ENCODE results near the gene AOPEP.

DNA sequence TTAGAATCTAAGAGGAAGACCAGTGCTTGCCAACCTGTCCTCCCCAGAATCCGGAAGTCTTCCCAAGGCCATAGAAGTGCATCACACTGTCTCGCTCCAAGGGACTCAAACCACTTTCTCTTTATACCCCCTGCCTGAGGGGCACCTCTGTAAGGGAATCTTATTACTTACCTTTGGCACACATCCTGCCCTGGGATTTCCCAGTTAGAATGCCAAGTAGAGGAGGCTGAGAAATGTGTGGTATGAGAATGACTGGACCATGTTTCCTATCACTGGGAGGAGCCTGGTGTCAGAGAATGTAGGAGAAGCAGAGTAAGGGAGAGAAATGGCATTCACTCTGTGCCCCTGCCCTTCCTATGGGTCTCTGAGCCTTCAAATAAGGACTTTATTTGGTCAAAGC, 85.8 kb downstream of the AOPEP start:
- TF ChIP-seq, protein P1, sequence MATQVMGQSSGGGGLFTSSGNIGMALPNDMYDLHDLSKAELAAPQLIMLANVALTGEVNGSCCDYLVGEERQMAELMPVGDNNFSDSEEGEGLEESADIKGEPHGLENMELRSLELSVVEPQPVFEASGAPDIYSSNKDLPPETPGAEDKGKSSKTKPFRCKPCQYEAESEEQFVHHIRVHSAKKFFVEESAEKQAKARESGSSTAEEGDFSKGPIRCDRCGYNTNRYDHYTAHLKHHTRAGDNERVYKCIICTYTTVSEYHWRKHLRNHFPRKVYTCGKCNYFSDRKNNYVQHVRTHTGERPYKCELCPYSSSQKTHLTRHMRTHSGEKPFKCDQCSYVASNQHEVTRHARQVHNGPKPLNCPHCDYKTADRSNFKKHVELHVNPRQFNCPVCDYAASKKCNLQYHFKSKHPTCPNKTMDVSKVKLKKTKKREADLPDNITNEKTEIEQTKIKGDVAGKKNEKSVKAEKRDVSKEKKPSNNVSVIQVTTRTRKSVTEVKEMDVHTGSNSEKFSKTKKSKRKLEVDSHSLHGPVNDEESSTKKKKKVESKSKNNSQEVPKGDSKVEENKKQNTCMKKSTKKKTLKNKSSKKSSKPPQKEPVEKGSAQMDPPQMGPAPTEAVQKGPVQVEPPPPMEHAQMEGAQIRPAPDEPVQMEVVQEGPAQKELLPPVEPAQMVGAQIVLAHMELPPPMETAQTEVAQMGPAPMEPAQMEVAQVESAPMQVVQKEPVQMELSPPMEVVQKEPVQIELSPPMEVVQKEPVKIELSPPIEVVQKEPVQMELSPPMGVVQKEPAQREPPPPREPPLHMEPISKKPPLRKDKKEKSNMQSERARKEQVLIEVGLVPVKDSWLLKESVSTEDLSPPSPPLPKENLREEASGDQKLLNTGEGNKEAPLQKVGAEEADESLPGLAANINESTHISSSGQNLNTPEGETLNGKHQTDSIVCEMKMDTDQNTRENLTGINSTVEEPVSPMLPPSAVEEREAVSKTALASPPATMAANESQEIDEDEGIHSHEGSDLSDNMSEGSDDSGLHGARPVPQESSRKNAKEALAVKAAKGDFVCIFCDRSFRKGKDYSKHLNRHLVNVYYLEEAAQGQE (IDR thresholded peaks at IDR 0.05; ENCODE audit: borderline replicate concordance in 1 of 2, low read depth in 1 of 2, low read length in 2 of 2): no peak
- TF ChIP-seq, protein P2, sequence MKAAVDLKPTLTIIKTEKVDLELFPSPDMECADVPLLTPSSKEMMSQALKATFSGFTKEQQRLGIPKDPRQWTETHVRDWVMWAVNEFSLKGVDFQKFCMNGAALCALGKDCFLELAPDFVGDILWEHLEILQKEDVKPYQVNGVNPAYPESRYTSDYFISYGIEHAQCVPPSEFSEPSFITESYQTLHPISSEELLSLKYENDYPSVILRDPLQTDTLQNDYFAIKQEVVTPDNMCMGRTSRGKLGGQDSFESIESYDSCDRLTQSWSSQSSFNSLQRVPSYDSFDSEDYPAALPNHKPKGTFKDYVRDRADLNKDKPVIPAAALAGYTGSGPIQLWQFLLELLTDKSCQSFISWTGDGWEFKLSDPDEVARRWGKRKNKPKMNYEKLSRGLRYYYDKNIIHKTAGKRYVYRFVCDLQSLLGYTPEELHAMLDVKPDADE (CRISPR knock-in tag; IDR thresholded peaks at IDR 0.05): no peak
- TF ChIP-seq HES4 (CRISPR knock-in tag; IDR thresholded peaks at IDR 0.05; ENCODE audit: borderline replicate concordance): no peak
- no peak for TF ChIP-seq ZNF367 (CRISPR knock-in tag; IDR thresholded peaks at IDR 0.05; ENCODE audit: borderline replicate concordance)
- TF ChIP-seq, protein P3, sequence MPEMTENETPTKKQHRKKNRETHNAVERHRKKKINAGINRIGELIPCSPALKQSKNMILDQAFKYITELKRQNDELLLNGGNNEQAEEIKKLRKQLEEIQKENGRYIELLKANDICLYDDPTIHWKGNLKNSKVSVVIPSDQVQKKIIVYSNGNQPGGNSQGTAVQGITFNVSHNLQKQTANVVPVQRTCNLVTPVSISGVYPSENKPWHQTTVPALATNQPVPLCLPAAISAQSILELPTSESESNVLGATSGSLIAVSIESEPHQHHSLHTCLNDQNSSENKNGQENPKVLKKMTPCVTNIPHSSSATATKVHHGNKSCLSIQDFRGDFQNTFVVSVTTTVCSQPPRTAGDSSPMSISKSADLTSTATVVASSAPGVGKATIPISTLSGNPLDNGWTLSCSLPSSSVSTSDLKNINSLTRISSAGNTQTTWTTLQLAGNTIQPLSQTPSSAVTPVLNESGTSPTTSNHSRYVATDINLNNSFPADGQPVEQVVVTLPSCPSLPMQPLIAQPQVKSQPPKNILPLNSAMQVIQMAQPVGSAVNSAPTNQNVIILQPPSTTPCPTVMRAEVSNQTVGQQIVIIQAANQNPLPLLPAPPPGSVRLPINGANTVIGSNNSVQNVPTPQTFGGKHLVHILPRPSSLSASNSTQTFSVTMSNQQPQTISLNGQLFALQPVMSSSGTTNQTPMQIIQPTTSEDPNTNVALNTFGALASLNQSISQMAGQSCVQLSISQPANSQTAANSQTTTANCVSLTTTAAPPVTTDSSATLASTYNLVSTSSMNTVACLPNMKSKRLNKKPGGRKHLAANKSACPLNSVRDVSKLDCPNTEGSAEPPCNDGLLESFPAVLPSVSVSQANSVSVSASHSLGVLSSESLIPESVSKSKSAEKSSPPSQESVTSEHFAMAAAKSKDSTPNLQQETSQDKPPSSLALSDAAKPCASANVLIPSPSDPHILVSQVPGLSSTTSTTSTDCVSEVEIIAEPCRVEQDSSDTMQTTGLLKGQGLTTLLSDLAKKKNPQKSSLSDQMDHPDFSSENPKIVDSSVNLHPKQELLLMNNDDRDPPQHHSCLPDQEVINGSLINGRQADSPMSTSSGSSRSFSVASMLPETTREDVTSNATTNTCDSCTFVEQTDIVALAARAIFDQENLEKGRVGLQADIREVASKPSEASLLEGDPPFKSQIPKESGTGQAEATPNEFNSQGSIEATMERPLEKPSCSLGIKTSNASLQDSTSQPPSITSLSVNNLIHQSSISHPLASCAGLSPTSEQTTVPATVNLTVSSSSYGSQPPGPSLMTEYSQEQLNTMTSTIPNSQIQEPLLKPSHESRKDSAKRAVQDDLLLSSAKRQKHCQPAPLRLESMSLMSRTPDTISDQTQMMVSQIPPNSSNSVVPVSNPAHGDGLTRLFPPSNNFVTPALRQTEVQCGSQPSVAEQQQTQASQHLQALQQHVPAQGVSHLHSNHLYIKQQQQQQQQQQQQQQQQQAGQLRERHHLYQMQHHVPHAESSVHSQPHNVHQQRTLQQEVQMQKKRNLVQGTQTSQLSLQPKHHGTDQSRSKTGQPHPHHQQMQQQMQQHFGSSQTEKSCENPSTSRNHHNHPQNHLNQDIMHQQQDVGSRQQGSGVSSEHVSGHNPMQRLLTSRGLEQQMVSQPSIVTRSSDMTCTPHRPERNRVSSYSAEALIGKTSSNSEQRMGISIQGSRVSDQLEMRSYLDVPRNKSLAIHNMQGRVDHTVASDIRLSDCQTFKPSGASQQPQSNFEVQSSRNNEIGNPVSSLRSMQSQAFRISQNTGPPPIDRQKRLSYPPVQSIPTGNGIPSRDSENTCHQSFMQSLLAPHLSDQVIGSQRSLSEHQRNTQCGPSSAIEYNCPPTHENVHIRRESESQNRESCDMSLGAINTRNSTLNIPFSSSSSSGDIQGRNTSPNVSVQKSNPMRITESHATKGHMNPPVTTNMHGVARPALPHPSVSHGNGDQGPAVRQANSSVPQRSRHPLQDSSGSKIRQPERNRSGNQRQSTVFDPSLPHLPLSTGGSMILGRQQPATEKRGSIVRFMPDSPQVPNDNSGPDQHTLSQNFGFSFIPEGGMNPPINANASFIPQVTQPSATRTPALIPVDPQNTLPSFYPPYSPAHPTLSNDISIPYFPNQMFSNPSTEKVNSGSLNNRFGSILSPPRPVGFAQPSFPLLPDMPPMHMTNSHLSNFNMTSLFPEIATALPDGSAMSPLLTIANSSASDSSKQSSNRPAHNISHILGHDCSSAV (CRISPR knock-in tag; IDR thresholded peaks at IDR 0.05; ENCODE audit: borderline replicate concordance): no peak
